SU-DHL-6 (cell line): ENCODE results near the gene MINPP1.

Source experiments
- CTCF ChIP-seq: fragments of 200-600 bp; sonication (generic); IDR thresholded peaks from one replicate; pipeline ENCODE4 v1.5.1; 2017; ENCODE audit warnings: antibody characterized with exemption, mild to moderate bottlenecking, low read length, moderate library complexity; ENCODE audit not compliant: insufficient read depth, poor library complexity, severe bottlenecking
- EZH2phosphoT487 ChIP-seq: fragments of 200-600 bp; sonication (generic), shearing (Covaris generic); conservative IDR thresholded peaks from 2 replicates; pipeline ENCODE4 v1.6.1; 2018; ENCODE audit warnings: mild to moderate bottlenecking, antibody characterized with exemption, low read length, moderate library complexity, mixed read lengths

- TF ChIP-seq CTCF (no peak), EZH2phosphoT487 (no peak)
Observed at GRCh38 chr10:87546971-87547413, 42.3 kb downstream of the MINPP1 start.
